NCI-H1417 treated with DMSO at 0.1 percent for 48 hours (cell line): ENCODE measurements around the gene C3AR1.
A peak's percentile ranks its signal among the peaks of the same experiment; 100 is the strongest.
"Not testable (repeated sequence)": the region's sequence is repeated elsewhere in the genome, so short reads cannot be mapped to it uniquely, and the experiment has no call there.

ENCODE experiments used
- DNase-seq: peaks from one replicate; lab custom pipeline; 2025; lab: John Stamatoyannopoulos, UW

Gene C3AR1

GRCh38 chr12:8027856-8028255, 38.3 kb downstream of the C3AR1 start:
- DNase-seq = no peak

- peak; percentile 87 for DNase-seq
Observed at GRCh38 chr12:8026291-8026900, 39.8 kb downstream of the C3AR1 start.

- DNase-seq = no peak
Observed at GRCh38 chr12:8018666-8019581, 47.2 kb downstream of the C3AR1 start.

GRCh38 chr12:8018213-8018612, 47.9 kb downstream of the C3AR1 start:
- DNase-seq = not testable (repeated sequence)

GRCh38 chr12:8014836-8015235, 51.3 kb downstream of the C3AR1 start:
- DNase-seq = no peak

- no peak for DNase-seq
Observed at GRCh38 chr12:8012651-8013309, 53.4 kb downstream of the C3AR1 start.

GRCh38 chr12:8011331-8011730, 54.8 kb downstream of the C3AR1 start:
- DNase-seq = no peak
